Transverse colon (tissue), 4 donors: Measurements from ENCODE around the gene FZD1.

ENCODE experiments used
- CTCF ChIP-seq, 5 experiments: fragments of 200-600 bp in 3 of 5; fragments of 450-650 bp in 2 of 5; sonication (generic) in 3 of 5; IDR thresholded peaks; 1 replicate in 2 of 5; 2 replicates in 3 of 5; pipeline ENCODE4 v1.5.1; 2016 to 2017; ENCODE audit warnings: antibody characterized with exemption in 5 of 5, inconsistent platforms in 3 of 5, mild to moderate bottlenecking in 2 of 5, moderate library complexity in 1 of 5
- EP300 ChIP-seq: sonication (generic); formaldehyde crosslinking; IDR thresholded peaks from one replicate; pipeline ENCODE4 v1.6.1; 2017; ENCODE audit warnings: antibody characterized with exemption, low read depth
- POLR2A ChIP-seq: fragments of 450-650 bp; IDR thresholded peaks from one replicate; pipeline ENCODE4 v1.6.1; 2016; ENCODE audit warnings: antibody characterized with exemption, mild to moderate bottlenecking, moderate library complexity
- POLR2AphosphoS5 ChIP-seq, 3 donors: sonication (generic); formaldehyde crosslinking; IDR thresholded peaks; one replicate each; pipeline ENCODE4 v1.6.1; 2016; ENCODE audit warnings: antibody characterized with exemption in 3 of 3

- no peak for TF ChIP-seq CTCF (IDR thresholded peaks at IDR 0.05)
- TF ChIP-seq POLR2AphosphoS5 (IDR thresholded peaks at IDR 0.05), result no peak
- no peak for TF ChIP-seq EP300
- no peak for TF ChIP-seq POLR2A
Observed at GRCh38 chr7:91233212-91233611, 31.0 kb upstream of the FZD1 start.
